Testis (tissue), 3 donors: ENCODE results near the gene TMSB10. TPM values are rescaled to one million over a fixed set of nuclear protein-coding genes. Genes with fewer than 3 reads are reported as not detected.
"Not testable (repeated sequence)": the region's sequence is repeated elsewhere in the genome, so short reads cannot be mapped to it uniquely, and the experiment has no call there.

Source experiments
- DNase-seq: peaks from one replicate; pipeline ENCODE4 v3.0.0-alpha.2; 2019
- H3K27ac ChIP-seq, 2 donors: fragments of 200-600 bp; sonication (generic); one replicate each; pipeline ENCODE4 v1.5.1; 2019
- H3K27me3 ChIP-seq: fragments of 200-600 bp; sonication (generic); one replicate; pipeline ENCODE4 v1.5.1; 2019
- H3K36me3 ChIP-seq: fragments of 200-600 bp; sonication (generic); one replicate; pipeline ENCODE4 v1.5.1; 2017; ENCODE audit warnings: low read depth; ENCODE audit errors: missing control alignments
- H3K4me1 ChIP-seq: fragments of 200-600 bp; sonication (generic); one replicate; pipeline ENCODE4 v1.5.1; 2019
- H3K4me3 ChIP-seq, 2 donors: fragments of 200-600 bp; sonication (generic); one replicate each; pipeline ENCODE4 v1.5.1; 2017 to 2019
- H3K9me3 ChIP-seq: fragments of 200-600 bp; sonication (generic); one replicate; pipeline ENCODE4 v1.5.1; 2017
- CTCF ChIP-seq, 3 experiments: fragments of 450-650 bp in 2 of 3; fragments of 200-600 bp in 1 of 3; sonication (generic) in 1 of 3; IDR thresholded peaks; one replicate each; pipeline ENCODE4 v1.5.1; 2016 to 2019; ENCODE audit warnings: antibody characterized with exemption in 3 of 3, mild to moderate bottlenecking in 2 of 3, moderate library complexity in 1 of 3
- POLR2A ChIP-seq: fragments of 450-650 bp; IDR thresholded peaks from one replicate; pipeline ENCODE4 v1.6.1; 2017; ENCODE audit warnings: antibody characterized with exemption, mild to moderate bottlenecking, moderate library complexity
- WGBS, 2 donors: methylation state at CpG; one replicate each; pipeline ENCODE4 v1.1.5; 2018; 5-methylcytosine and 5-hydroxymethylcytosine counted together
- intact Hi-C: fragments of 100-400 bp; cut with DNase I; formaldehyde crosslinking; loops from one replicate; pipeline ENCODE4 v1.15.1; 2023; ENCODE audit warnings: low total_unique reads
- polyA plus RNA-seq: library from polyadenylated mRNA; stranded (reverse); fragments of 350-450 nt; fragmentation: Illumina TruSeq; extraction: RNeasy Lipid Tissue Mini Kit (QIAGEN cat#74804); gene quantifications from one replicate; pipeline ENCODE4 v1.2.3, GENCODE V29; 2014; ENCODE audit warnings: low read depth, low replicate concordance; ENCODE audit not compliant: insufficient read depth
- total RNA-seq, 2 donors: library from RNA; depleted of rRNA; stranded (reverse); fragments of >200 nt; gene quantifications; one replicate each; pipeline ENCODE4 v1.2.3, GENCODE V29; 2016

Gene TMSB10
- total and polyA plus RNA-seq, 3 donors from 2014 or later, result 1,824 to 3,571 (median 2,819) TPM

GRCh38 chr2:84944295-84944909 is 38.9 kb downstream of the TMSB10 start:
- no peak overlapping the region for H3K27ac ChIP-seq
- 87 to 88% methylated on average over 7 of the region's 7 CpGs for WGBS, 2 donors
- H3K4me1 ChIP-seq, result no peaks in the 10 kb centered on the region
- TF ChIP-seq CTCF (IDR thresholded peaks at IDR 0.05) (no peak), POLR2A (no peak)
- intact Hi-C loops, result no loop called here
- H3K4me3 ChIP-seq, result no peak overlapping the region
- DNase-seq, result no peak
- H3K27me3 ChIP-seq, result no peaks in the 10 kb centered on the region
- no peaks in the 10 kb centered on the region for H3K36me3 ChIP-seq
- H3K9me3 ChIP-seq, result no peaks in the 10 kb centered on the region

- WGBS, 2 donors, result 68 to 81% methylated on average over 3 of the region's 3 CpGs
- H3K36me3 ChIP-seq, H3K9me3 ChIP-seq, H3K4me1 ChIP-seq, H3K27ac ChIP-seq, intact Hi-C loops, H3K4me3 ChIP-seq, H3K27me3 ChIP-seq, DNase-seq: not testable (repeated sequence)
Measured at GRCh38 chr2:84945838-84946203, 40.4 kb downstream of the TMSB10 start.

GRCh38 chr2:84946204-84947009 is 41.0 kb downstream of the TMSB10 start:
- no peak for DNase-seq
- intact Hi-C loops, result no loop called here
- no peak overlapping the region for H3K4me3 ChIP-seq
- no peak overlapping the region for H3K27ac ChIP-seq
- no peak for TF ChIP-seq CTCF (IDR thresholded peaks at IDR 0.05)
- no peak for TF ChIP-seq POLR2A
- WGBS, 2 donors, result 79 to 82% methylated on average over 9 to 12 of the region's 12 CpGs
- H3K9me3 ChIP-seq, result no peaks in the 10 kb centered on the region
- H3K27me3 ChIP-seq, result no peaks in the 10 kb centered on the region
- no peaks in the 10 kb centered on the region for H3K4me1 ChIP-seq
- no peaks in the 10 kb centered on the region for H3K36me3 ChIP-seq

- Histone ChIP-seq H3K27me3 (no peaks in the 10 kb centered on the region), H3K9me3 (no peaks in the 10 kb centered on the region), H3K27ac (no peak overlapping the region), H3K4me1 (no peaks in the 10 kb centered on the region), H3K4me3 (no peak overlapping the region), H3K36me3 (no peaks in the 10 kb centered on the region)
- WGBS, 2 donors, result 85 to 94% methylated on average over 10 of the region's 10 CpGs
- no peak for DNase-seq
- intact Hi-C loops, result no loop called here
- TF ChIP-seq POLR2A (no peak), CTCF (IDR thresholded peaks at IDR 0.05) (no peak)
Measured at GRCh38 chr2:84947010-84947593, 41.6 kb downstream of the TMSB10 start.

GRCh38 chr2:84953535-84953934 is 48.1 kb downstream of the TMSB10 start:
- Histone ChIP-seq H3K27me3 (no peaks in the 10 kb centered on the region), H3K9me3 (no peaks in the 10 kb centered on the region), H3K4me1 (no peaks in the 10 kb centered on the region), H3K4me3 (no peak overlapping the region), H3K36me3 (no peaks in the 10 kb centered on the region), H3K27ac (no peak overlapping the region)
- DNase-seq, result no peak
- 77 to 78% methylated on average over 3 of the region's 3 CpGs for WGBS, 2 donors
- intact Hi-C loops, result no loop called here
- TF ChIP-seq POLR2A (no peak), CTCF (IDR thresholded peaks at IDR 0.05) (no peak)
